Stimulated activated CD4-positive, alpha-beta T cell treated with anti-CD3 and anti-CD28 coated beads, Interleukin-15, amount 100 ng/mL, for 48 hours (primary cell): ENCODE results near the gene NPR2.

Experiments used
- DNase-seq, 2 donors: peaks; one replicate each; pipeline ENCODE4 v3.0.0-alpha.2; 2020; ENCODE audit warnings: low read depth in 2 of 2

The NPR2 gene

DNA sequence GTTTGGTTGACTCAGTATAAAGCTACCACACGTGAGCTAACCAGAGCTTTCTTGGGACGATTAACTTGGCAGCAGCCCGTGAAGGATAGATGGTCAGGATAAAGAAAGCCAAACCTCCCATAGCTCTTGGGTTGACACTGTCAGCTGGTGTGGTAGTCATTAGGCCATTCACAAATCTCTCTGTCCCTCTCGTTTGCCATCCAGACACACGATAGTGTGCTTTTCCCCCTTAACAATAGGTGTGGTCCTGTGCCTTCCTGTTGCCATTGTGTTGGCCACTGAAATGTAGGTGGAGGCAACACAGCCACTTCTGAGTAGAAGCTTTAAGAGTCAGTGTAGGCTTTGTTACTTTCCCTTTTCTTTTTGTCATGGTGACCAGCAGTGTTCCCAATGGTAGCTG, 67.1 kb downstream of the NPR2 start:
- DNase-seq: no peak
